ENCODE measurements around the gene AKAP13. TPM values are rescaled to one million over a fixed set of nuclear protein-coding genes. Genes with fewer than 3 reads are reported as not detected.

The AKAP13 gene
- total RNA-seq, 4 donors from 2014 or later = 131 to 265 (median 224) TPM

DNA sequence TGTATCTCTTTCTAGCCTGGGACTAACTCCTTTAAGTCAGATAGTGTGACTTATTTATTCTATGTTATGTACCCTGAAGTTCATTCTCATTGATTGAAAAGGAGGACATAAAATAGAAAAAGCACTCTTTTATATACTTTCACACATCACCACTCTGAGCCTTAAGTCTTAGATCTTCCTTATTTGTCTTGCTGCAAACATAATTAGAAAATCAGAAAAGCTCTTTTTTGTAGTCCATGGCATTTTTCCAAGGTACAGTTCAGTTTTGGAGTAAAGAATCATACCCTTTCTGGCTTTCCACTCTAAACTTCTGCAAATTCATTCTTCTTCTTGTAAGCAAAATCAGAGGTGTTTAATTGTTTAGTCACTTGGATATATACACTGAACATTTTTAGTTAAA, 75.5 kb downstream of the AKAP13 start:
- TF ChIP-seq, protein P1, sequence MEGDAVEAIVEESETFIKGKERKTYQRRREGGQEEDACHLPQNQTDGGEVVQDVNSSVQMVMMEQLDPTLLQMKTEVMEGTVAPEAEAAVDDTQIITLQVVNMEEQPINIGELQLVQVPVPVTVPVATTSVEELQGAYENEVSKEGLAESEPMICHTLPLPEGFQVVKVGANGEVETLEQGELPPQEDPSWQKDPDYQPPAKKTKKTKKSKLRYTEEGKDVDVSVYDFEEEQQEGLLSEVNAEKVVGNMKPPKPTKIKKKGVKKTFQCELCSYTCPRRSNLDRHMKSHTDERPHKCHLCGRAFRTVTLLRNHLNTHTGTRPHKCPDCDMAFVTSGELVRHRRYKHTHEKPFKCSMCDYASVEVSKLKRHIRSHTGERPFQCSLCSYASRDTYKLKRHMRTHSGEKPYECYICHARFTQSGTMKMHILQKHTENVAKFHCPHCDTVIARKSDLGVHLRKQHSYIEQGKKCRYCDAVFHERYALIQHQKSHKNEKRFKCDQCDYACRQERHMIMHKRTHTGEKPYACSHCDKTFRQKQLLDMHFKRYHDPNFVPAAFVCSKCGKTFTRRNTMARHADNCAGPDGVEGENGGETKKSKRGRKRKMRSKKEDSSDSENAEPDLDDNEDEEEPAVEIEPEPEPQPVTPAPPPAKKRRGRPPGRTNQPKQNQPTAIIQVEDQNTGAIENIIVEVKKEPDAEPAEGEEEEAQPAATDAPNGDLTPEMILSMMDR (IDR thresholded peaks at IDR 0.05; ENCODE audit: low read depth) = no peak

DNA sequence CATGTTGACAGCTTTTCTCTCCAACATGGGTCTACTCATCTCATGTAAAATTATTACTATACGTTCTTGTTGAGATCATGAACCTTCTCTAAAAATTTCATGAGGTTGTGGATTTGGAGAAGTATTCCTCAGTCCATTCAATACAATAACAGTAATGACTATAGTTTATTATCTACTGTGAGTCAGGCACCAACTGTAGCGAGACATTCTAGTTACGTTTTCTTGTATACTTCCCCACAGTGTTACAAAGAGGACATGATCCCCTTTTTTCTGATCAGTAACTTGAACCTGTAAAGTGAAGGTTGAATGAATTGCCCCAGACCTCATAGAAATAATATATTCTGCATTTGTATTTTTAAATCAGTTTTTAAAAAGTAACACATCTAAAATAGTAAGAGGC, 76.4 kb downstream of the AKAP13 start:
- TF ChIP-seq, protein P1 (IDR thresholded peaks at IDR 0.05; ENCODE audit: low read depth) = no peak

DNA sequence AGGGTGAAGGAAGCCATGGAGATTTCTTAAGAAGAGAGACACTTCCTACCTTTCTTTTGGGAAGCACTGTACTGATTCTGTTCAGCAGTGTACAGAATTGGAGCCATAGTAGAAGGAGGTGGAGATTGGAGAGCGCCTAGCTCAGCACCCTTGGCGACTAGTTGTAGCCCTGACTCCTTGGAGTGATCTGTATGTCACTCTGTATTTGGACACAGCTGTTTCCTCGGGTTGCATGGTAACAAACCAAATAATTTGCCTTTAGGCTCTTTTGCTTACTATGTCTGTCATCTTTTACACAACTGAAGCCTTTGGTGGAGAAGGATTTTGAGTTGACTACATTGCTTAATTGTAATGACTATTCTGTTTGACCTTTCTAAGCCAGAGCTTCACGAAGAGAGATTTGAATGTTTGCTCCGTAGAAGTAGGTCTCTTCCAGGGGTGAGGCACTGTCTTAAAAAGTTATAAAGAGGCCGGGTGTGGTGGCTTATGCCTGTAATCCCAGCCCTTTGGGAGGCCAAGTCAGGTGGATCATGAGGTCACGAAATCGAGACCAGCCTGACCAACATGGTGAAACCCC, 77.1 kb downstream of the AKAP13 start:
- TF ChIP-seq, protein P1 (IDR thresholded peaks at IDR 0.05; ENCODE audit: low read depth) = no peak

DNA sequence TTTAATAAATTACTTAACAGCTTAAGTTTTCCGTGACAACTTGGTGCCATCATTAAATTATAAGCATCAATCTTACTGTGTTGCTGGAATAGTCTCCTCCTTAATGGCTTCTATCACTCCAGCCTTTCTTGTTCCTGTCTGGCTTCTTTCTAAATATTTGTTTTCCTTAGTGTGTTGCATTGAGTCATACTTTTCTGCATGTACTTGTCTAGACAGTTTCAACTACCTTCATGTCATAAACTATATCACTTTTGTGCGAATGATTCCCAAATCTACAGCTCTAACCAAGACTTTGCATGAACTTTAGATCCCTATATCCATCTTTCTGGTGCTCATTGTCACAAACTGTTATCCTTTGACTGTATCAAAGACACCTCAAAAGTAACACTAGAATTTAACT, 78.4 kb downstream of the AKAP13 start:
- TF ChIP-seq, protein P1 (IDR thresholded peaks at IDR 0.05; ENCODE audit: low read depth) = no peak

DNA sequence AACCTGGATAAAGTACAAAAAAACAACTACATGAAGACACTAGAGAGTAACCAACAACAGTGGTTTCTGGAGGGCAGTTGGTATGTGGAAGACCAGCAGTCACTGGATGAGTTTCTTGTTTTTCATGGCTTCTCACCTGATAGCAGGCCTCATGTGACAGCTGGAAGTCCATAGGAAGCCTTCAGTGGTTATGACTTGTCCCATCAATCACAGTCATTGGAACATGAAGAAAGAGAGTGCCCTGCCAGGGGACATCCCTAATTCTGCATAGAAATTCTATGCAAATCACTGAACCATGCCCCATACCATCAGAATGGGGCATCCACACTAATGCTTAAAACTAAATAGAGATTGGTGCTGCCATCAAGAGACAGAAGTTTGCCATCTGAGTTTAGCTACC, 81.6 kb downstream of the AKAP13 start:
- TF ChIP-seq, protein P1 (IDR thresholded peaks at IDR 0.05; ENCODE audit: low read depth) = no peak

DNA sequence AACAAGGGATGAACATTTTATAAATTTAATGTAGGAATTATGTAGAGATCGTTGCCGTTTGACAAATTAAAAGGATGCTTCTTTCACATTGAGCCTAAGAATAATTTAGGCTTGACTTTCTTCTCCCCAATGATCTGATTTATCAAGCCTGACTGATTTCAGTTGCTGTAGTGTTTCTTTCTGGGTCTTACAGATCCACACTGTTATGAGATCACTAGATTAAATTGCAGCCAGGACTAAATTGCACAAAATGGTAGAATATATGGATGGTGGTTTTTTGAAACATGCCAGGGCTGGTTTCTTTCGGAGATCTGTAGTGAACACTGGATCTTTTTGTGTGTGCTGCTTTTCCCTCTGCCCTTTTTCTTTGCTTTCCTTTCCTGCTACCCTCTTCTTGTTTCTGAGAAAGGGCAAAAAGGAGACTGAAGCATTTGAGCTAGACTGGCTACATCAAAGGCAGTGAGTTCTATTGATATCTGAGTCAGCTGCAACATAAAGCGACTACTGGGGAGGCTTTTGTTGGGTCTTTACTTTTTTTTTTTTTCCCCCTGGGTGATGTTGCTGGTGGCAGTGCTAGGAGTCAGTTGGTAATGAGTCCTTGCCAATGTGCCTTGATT, 83.0 kb downstream of the AKAP13 start:
- TF ChIP-seq, protein P1 (IDR thresholded peaks at IDR 0.05; ENCODE audit: low read depth) = no peak

DNA sequence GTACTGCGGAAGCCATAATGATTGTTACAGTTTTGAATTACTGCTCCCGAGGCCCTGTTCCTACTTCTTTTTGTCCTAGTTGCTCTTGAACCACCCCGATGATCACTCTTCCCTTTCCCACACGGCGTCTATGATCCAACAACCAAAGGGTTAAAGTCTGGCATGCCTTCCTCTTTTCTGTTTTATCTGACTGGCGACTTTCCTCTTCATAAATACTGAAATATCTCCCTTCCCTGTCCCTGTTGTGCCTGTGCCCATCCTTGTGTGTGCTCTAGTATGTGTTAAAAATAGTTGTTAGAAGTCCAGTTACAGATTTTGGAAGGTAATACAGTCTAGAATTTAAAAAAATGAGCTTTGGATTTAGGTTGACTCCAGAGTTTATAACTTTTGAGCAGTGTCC, 83.6 kb downstream of the AKAP13 start:
- TF ChIP-seq, protein P1 (IDR thresholded peaks at IDR 0.05; ENCODE audit: low read depth) = no peak
